ENCODE data around the gene DOCK4. TPM values are rescaled to one million over a fixed set of nuclear protein-coding genes. Genes with fewer than 3 reads are reported as not detected.

DOCK4 gene
- polyA plus RNA-seq, 3 donors = 20.5 to 27.6 (median 24.6) TPM

GRCh38 chr7:112122144-112122543, 84.1 kb downstream of the DOCK4 start:
- no peak for DNase-seq (ENCODE audit: extremely low read depth in 1 of 11, low read depth in 9 of 11, low spot score in 4 of 11)

GRCh38 chr7:112121318-112121717, 84.9 kb downstream of the DOCK4 start:
- no peak for DNase-seq (ENCODE audit: extremely low read depth in 1 of 11, low read depth in 9 of 11, low spot score in 4 of 11)

- no peak for DNase-seq (ENCODE audit: extremely low read depth in 1 of 11, low read depth in 9 of 11, low spot score in 4 of 11)
Measured at GRCh38 chr7:112120696-112121217, 85.4 kb downstream of the DOCK4 start.

- no peak for DNase-seq (ENCODE audit: extremely low read depth in 1 of 11, low read depth in 9 of 11, low spot score in 4 of 11)
Measured at GRCh38 chr7:112118581-112119566, 87.3 kb downstream of the DOCK4 start.

GRCh38 chr7:112116894-112117293, 89.3 kb downstream of the DOCK4 start:
- no peak for DNase-seq (ENCODE audit: extremely low read depth in 1 of 11, low read depth in 9 of 11, low spot score in 4 of 11)

- DNase-seq (ENCODE audit: extremely low read depth in 1 of 11, low read depth in 9 of 11, low spot score in 4 of 11) = no peak
Measured at GRCh38 chr7:112116358-112116757, 89.8 kb downstream of the DOCK4 start.

GRCh38 chr7:112115880-112116279, 90.3 kb downstream of the DOCK4 start:
- DNase-seq (ENCODE audit: extremely low read depth in 1 of 11, low read depth in 9 of 11, low spot score in 4 of 11) = no peak

GRCh38 chr7:112113913-112114575, 92.2 kb downstream of the DOCK4 start:
- no peak for DNase-seq (ENCODE audit: extremely low read depth in 1 of 11, low read depth in 9 of 11, low spot score in 4 of 11)

- DNase-seq (ENCODE audit: extremely low read depth in 1 of 11, low read depth in 9 of 11, low spot score in 4 of 11) = no peak
Measured at GRCh38 chr7:112112822-112113255, 93.4 kb downstream of the DOCK4 start.

DNA sequence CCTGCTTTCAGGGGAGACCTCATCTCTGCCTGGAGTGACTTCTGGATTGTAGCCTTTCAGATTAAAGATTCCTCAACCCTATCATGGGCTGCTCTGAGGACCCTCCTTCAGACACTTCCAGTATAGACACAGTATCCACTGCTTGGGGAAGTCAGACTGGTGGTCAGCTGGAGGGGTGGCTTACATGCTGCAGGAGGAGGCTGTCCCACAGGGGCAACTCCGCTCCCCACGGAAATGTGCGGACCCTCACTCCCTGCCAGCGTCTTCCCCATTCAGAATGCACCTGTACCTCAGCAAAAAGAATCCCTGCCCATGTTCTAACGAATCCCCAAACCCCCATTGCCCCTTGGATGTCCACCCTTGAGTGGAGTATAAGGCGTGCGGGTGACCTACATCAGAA, 95.5 kb downstream of the DOCK4 start:
- no peak for DNase-seq (ENCODE audit: extremely low read depth in 1 of 11, low read depth in 9 of 11, low spot score in 4 of 11)

DNA sequence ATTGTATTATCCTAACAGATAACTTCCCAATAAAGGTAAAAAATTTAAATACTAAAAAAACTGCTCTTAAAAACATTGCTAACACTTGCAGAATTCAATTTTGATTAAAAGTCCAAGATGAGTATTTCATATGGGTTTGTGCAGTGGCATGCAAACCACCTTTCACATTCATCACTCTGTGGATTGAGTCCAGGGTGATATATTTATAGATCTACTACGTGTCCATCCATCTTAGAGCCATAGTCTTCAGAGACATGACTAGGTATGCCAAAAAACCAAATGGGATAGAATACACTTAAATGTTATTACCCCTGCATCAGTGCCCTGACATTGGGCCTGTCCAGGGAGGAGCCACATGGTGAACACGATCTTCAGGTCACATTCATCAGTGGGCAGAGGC, 96.0 kb downstream of the DOCK4 start:
- DNase-seq (ENCODE audit: extremely low read depth in 1 of 11, low read depth in 9 of 11, low spot score in 4 of 11) = no peak

DNA sequence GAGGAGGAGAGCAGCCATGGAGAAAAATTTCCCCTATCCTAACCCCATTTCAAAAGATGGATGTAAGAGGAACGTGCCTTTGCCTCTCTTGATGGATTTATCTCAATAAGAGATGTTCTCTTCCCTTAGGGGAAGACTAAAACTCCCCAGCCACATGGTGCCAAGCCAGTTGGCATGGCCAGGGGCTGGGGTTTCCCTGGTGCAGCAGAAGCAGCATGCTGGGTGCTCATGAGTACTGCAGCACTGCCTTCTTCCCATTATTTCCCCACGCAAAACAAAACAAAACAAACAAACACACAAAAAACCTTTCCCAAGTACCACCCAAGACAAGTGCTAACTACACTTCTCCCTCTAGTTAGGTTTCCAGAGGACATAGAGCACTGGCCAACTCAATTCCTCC, 97.2 kb downstream of the DOCK4 start:
- DNase-seq (ENCODE audit: extremely low read depth in 1 of 11, low read depth in 9 of 11, low spot score in 4 of 11) = no peak

GRCh38 chr7:112105584-112106530, 100.3 kb downstream of the DOCK4 start:
- no peak for DNase-seq (ENCODE audit: extremely low read depth in 1 of 11, low read depth in 9 of 11, low spot score in 4 of 11)

DNA sequence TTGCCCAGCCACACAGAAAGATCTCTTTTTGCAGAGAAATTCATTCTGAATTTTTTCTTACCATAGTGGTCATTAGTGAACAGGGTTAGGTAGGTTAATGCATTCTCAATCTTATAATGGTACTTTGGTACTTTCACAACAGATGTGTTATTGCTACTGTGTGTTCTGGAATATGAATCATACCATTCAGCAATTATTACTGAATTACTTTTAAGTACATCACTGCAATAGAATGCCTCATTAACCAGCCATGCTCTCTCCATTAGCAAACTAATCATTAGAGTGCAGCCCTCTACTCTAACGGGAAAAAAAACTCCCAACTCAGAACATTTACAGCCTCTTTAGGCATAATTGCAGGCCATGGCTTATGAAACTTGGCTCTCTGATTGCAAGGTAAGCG, 102.1 kb downstream of the DOCK4 start:
- DNase-seq (ENCODE audit: extremely low read depth in 1 of 11, low read depth in 9 of 11, low spot score in 4 of 11) = no peak

DNA sequence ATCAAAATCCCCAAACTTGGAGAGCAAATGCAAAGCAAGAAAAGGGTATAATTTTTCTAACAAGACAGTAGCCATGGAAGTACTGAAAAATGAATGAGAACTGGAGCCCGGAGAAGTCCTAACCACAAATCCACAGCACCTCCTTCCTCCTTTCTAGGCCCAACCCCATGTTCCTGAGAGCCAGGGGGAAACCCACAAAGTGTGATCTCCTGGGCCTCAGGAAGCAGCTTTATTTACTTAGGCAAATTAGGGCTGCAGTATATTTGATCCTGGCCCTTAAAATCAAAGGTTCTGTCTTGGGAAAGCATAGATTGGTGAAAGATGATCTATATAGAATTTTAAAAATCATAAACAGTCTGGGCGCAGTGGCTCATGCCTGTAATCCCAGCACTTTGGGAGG, 103.0 kb downstream of the DOCK4 start:
- DNase-seq (ENCODE audit: extremely low read depth in 1 of 11, low read depth in 9 of 11, low spot score in 4 of 11) = no peak

- DNase-seq (ENCODE audit: extremely low read depth in 1 of 11, low read depth in 9 of 11, low spot score in 4 of 11) = peak in 1 of 11 donors; percentile 28
Measured at GRCh38 chr7:112101201-112101846, 104.9 kb downstream of the DOCK4 start.

GRCh38 chr7:112097524-112097923, 108.7 kb downstream of the DOCK4 start:
- DNase-seq (ENCODE audit: extremely low read depth in 1 of 11, low read depth in 9 of 11, low spot score in 4 of 11) = no peak

- DNase-seq (ENCODE audit: extremely low read depth in 1 of 11, low read depth in 9 of 11, low spot score in 4 of 11) = no peak
Measured at GRCh38 chr7:112093409-112093808, 112.8 kb downstream of the DOCK4 start.
